Trophoblast cell (in vitro differentiated cells and primary cell): ENCODE measurements around the gene RFXANK.

ENCODE experiments used
- DNase-seq, 2 donors: peaks; one replicate each; pipeline ENCODE4 v3.0.0-alpha.2; 2016
- H2AFZ ChIP-seq: 2 replicates; pipeline ENCODE4 v1.6.1; 2013; ENCODE audit warnings: low read length, moderate library complexity, mild to moderate bottlenecking; ENCODE audit not compliant: insufficient read depth, poor library complexity
- H2AK5ac ChIP-seq: 2 replicates; pipeline ENCODE4 v1.6.1; 2013; ENCODE audit warnings: mild to moderate bottlenecking, low read length
- H2BK120ac ChIP-seq: 2 replicates; pipeline ENCODE4 v1.6.1; 2013; ENCODE audit warnings: low read length, mild to moderate bottlenecking, moderate library complexity; ENCODE audit not compliant: insufficient read depth, poor library complexity
- H2BK12ac ChIP-seq: 2 replicates; pipeline ENCODE4 v1.6.1; 2013; ENCODE audit warnings: mild to moderate bottlenecking, low read length, moderate library complexity
- H2BK5ac ChIP-seq: 2 replicates; pipeline ENCODE4 v1.6.1; 2013; ENCODE audit warnings: low read length, low read depth, moderate library complexity, mild to moderate bottlenecking; ENCODE audit not compliant: poor library complexity
- H3K14ac ChIP-seq: 2 replicates; pipeline ENCODE4 v1.6.1; 2013; ENCODE audit warnings: mild to moderate bottlenecking, low read length
- H3K18ac ChIP-seq: 2 replicates; pipeline ENCODE4 v1.6.1; 2013; ENCODE audit warnings: mild to moderate bottlenecking, low read length
- H3K23ac ChIP-seq: 2 replicates; pipeline ENCODE4 v1.6.1; 2013; ENCODE audit warnings: low read length
- H3K27ac ChIP-seq: 2 replicates; pipeline ENCODE4 v1.5.1; 2013; ENCODE audit warnings: low read depth, mild to moderate bottlenecking, inconsistent platforms, low read length, moderate library complexity
- H3K27me3 ChIP-seq: 2 replicates; pipeline ENCODE4 v1.6.1; 2013; ENCODE audit warnings: inconsistent platforms, mild to moderate bottlenecking, low read length, moderate library complexity; ENCODE audit not compliant: insufficient read depth
- H3K36me3 ChIP-seq, 2 experiments: 1 replicate in 1 of 2; 2 replicates in 1 of 2; pipeline ENCODE4 v1.6.1; 2013; ENCODE audit warnings: low read length in 2 of 2, mild to moderate bottlenecking in 2 of 2, moderate library complexity in 1 of 2; ENCODE audit not compliant: insufficient read depth in 2 of 2, control insufficient read depth in 1 of 2
- H3K4ac ChIP-seq: 2 replicates; pipeline ENCODE4 v1.6.1; 2013; ENCODE audit warnings: low read depth, mild to moderate bottlenecking, low read length, moderate library complexity
- H3K4me1 ChIP-seq, 2 experiments: 1 replicate in 1 of 2; 2 replicates in 1 of 2; pipeline ENCODE4 v1.6.1; 2013; ENCODE audit warnings: low read length in 2 of 2, mild to moderate bottlenecking in 2 of 2, moderate library complexity in 1 of 2; ENCODE audit not compliant: insufficient read depth in 2 of 2, control insufficient read depth in 1 of 2
- H3K4me2 ChIP-seq: 2 replicates; pipeline ENCODE4 v1.6.1; 2013; ENCODE audit warnings: inconsistent platforms, mild to moderate bottlenecking, low read length, moderate library complexity
- H3K4me3 ChIP-seq: 2 replicates; pipeline ENCODE4 v1.5.1; 2013; ENCODE audit warnings: mild to moderate bottlenecking, low read depth, low read length, inconsistent platforms
- H3K79me1 ChIP-seq: one replicate; pipeline ENCODE4 v1.6.1; 2013; ENCODE audit warnings: low read length
- H3K79me2 ChIP-seq: 2 replicates; pipeline ENCODE4 v1.6.1; 2013; ENCODE audit warnings: low read length, mild to moderate bottlenecking; ENCODE audit not compliant: control insufficient read depth, insufficient read depth, poor library complexity
- H3K9ac ChIP-seq: 2 replicates; pipeline ENCODE4 v1.6.1; 2013; ENCODE audit warnings: mild to moderate bottlenecking, low read length
- H3K9me3 ChIP-seq: 2 replicates; pipeline ENCODE4 v1.6.1; 2013; ENCODE audit warnings: low read depth, mild to moderate bottlenecking, control low read depth, inconsistent platforms, low read length; ENCODE audit not compliant: insufficient read depth
- H4K12ac ChIP-seq: 2 replicates; pipeline ENCODE4 v1.6.1; 2013; ENCODE audit warnings: low read depth, mild to moderate bottlenecking, low read length, moderate library complexity
- H4K8ac ChIP-seq: 2 replicates; pipeline ENCODE4 v1.6.1; 2013; ENCODE audit warnings: low read depth, mild to moderate bottlenecking, low read length, moderate library complexity
- H4K91ac ChIP-seq: one replicate; pipeline ENCODE4 v1.6.1; 2013; ENCODE audit warnings: low read depth, mild to moderate bottlenecking, low read length, moderate library complexity
- WGBS: extraction: QIAGEN DNeasy Blood & Tissue Kit; methylation state at CpG from one replicate; pipeline ENCODE4 v1.1.7; 2013; ENCODE audit warnings: missing lambda C conversion rate; ENCODE audit not compliant: insufficient read length, insufficient coverage; ENCODE audit errors: extremely low coverage; 5-methylcytosine and 5-hydroxymethylcytosine counted together

RFXANK gene

GRCh38 chr19:19165396-19165795, 26.7 kb upstream of the RFXANK start:
- no peak overlapping the region for H3K14ac ChIP-seq
- H2BK5ac ChIP-seq = no peak overlapping the region
- no peak overlapping the region for H3K4me3 ChIP-seq
- no peak overlapping the region for H2BK120ac ChIP-seq
- H3K23ac ChIP-seq = no peak overlapping the region
- H2AK5ac ChIP-seq = no peak overlapping the region
- H3K9ac ChIP-seq = no peak overlapping the region
- H3K79me2 ChIP-seq = no peaks in the 10 kb centered on the region
- no peaks in the 10 kb centered on the region for H3K27me3 ChIP-seq
- H2AFZ ChIP-seq = no peak overlapping the region
- no peak overlapping the region for H3K18ac ChIP-seq
- no peak overlapping the region for H2BK12ac ChIP-seq
- H3K36me3 ChIP-seq = no peaks in the 10 kb centered on the region
- H4K91ac ChIP-seq = no peak overlapping the region
- WGBS = no CpG with 5 or more reads among the region's 1 CpG
- no peak overlapping the region for H3K27ac ChIP-seq
- H3K79me1 ChIP-seq = no peaks in the 10 kb centered on the region
- H4K12ac ChIP-seq = no peak overlapping the region
- H3K9me3 ChIP-seq = no peaks in the 10 kb centered on the region
- DNase-seq = no peak
- no peak overlapping the region for H3K4me2 ChIP-seq
- H4K8ac ChIP-seq = no peak overlapping the region
- no peak overlapping the region for H3K4ac ChIP-seq
- peaks cover 0 to 4% of the 10 kb centered on the region in 2 experiments for H3K4me1 ChIP-seq

DNA sequence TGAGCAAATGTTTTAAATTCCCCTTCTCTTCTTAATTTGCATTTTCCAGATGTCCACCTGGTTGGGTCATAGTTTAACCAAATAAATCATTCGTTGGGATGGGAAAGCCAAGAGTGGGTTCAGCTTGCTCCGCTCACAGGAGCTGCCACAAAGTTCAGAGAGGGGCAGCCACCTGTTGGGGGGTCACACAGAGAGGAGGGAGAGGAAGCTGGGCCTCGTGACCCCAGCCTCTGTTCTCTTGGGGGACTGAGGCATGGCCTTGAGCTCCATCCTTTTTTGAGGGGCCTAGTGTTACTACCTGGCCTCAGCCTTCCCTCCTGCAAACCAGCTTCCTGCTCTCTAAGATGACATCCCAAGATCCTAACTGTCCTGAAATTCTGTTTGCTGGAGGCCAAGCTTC, 24.4 kb upstream of the RFXANK start:
- Histone ChIP-seq H2BK12ac (no peak overlapping the region), H3K27ac (no peak overlapping the region), H3K79me1 (no peaks in the 10 kb centered on the region), H3K14ac (no peak overlapping the region), H3K4ac (no peak overlapping the region), H4K91ac (no peak overlapping the region), H3K9ac (no peak overlapping the region), H3K79me2 (no peaks in the 10 kb centered on the region), H3K4me3 (no peak overlapping the region), H2BK5ac (no peak overlapping the region), H4K8ac (no peak overlapping the region), H3K9me3 (no peaks in the 10 kb centered on the region), H2AK5ac (no peak overlapping the region), H3K4me2 (no peak overlapping the region), H3K18ac (no peak overlapping the region), H3K27me3 (no peaks in the 10 kb centered on the region), H2BK120ac (no peak overlapping the region), H4K12ac (no peak overlapping the region), H3K36me3 (no peaks in the 10 kb centered on the region), H3K4me1 (peaks cover 0 to 5% of the 10 kb centered on the region in 2 experiments), H3K23ac (no peak overlapping the region), H2AFZ (no peak overlapping the region)
- WGBS = no CpG with 5 or more reads among the region's 3 CpGs
- no peak for DNase-seq

DNA sequence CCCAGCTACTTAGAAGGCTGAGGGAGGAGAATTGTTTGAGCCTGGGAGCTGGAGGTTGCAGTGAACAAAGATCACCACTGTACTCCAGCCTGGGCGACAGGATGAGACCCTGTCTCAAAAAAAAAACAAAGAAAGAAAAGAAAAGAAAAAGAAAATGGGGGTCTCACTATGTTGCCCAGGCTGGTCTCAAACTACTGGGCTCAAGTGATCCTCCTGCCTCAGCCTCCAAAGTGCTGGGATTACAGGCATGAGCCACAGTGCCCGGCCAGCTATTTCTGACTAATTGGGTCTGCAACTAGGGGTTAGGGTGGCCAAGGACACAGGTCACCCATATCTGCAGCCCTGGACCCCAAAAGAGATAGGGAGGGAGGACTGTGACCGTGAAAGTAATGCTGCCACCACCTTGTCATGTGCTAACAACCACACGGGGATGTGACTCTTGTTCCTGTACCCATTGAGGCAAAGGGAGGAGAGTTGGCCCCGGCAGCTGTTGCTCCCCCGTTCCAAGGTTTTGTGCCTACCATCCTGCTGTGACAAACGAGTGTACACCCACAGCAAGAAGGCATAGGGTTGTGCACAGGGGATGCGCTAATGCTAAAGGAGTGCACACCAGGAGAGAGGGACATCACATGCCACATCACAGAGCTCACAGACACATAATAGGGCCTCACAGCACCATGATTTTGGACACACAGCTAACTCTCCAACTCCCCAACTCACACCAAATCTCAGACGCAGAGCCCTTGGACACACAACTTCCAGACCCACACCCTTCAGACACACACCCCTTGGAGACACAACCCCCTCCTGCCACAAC, 22.6 kb upstream of the RFXANK start:
- H3K27ac ChIP-seq = no peak overlapping the region
- H3K36me3 ChIP-seq = no peaks in the 10 kb centered on the region
- no peak overlapping the region for H3K4me3 ChIP-seq
- no peak overlapping the region for H4K12ac ChIP-seq
- WGBS = no CpG with 5 or more reads among the region's 9 CpGs
- no peak overlapping the region for H2BK5ac ChIP-seq
- no peak overlapping the region for H2AK5ac ChIP-seq
- no peak overlapping the region for H3K18ac ChIP-seq
- no peak overlapping the region for H3K23ac ChIP-seq
- H3K4me1 ChIP-seq = peaks cover 0 to 5% of the 10 kb centered on the region in 2 experiments
- no peak overlapping the region for H2BK120ac ChIP-seq
- no peak overlapping the region for H3K14ac ChIP-seq
- DNase-seq = no peak
- H3K4me2 ChIP-seq = peak overlapping the region; percentile 46
- no peaks in the 10 kb centered on the region for H3K79me1 ChIP-seq
- H3K79me2 ChIP-seq = no peaks in the 10 kb centered on the region
- no peak overlapping the region for H3K4ac ChIP-seq
- H3K9me3 ChIP-seq = no peaks in the 10 kb centered on the region
- no peak overlapping the region for H2AFZ ChIP-seq
- H3K9ac ChIP-seq = no peak overlapping the region
- no peak overlapping the region for H2BK12ac ChIP-seq
- no peaks in the 10 kb centered on the region for H3K27me3 ChIP-seq
- no peak overlapping the region for H4K91ac ChIP-seq
- H4K8ac ChIP-seq = no peak overlapping the region

GRCh38 chr19:19170053-19170872, 21.8 kb upstream of the RFXANK start, which contains the start of gene MEF2B:
MEF2B (minus strand) TSS chr19:19170263; CDS start chr19:19150735, 19,528 bp downstream.
- H3K27ac ChIP-seq = no peak within 1 kb of the TSS
- H3K4ac ChIP-seq = no peak within 1 kb of the TSS
- no peak within 1 kb of the TSS for H4K91ac ChIP-seq
- H3K4me1 ChIP-seq = peaks cover 0 to 5% of the 10 kb centered on the region in 2 experiments
- H4K12ac ChIP-seq = no peak within 1 kb of the TSS
- no peak within 1 kb of the TSS for H3K23ac ChIP-seq
- H3K79me2 ChIP-seq = no peaks in the 10 kb centered on the region
- H3K27me3 ChIP-seq = no peaks in the 10 kb centered on the region
- no peaks in the 10 kb centered on the region for H3K79me1 ChIP-seq
- H3K4me3 ChIP-seq = no peak within 1 kb of the TSS
- H3K14ac ChIP-seq = no peak within 1 kb of the TSS
- H3K18ac ChIP-seq = no peak within 1 kb of the TSS
- peak within 1 kb of the TSS; percentile 46 for H3K4me2 ChIP-seq
- H2BK5ac ChIP-seq = no peak within 1 kb of the TSS
- no CpG with 5 or more reads among the region's 56 CpGs for WGBS
- no peak within 1 kb of the TSS for H2AFZ ChIP-seq
- H4K8ac ChIP-seq = no peak within 1 kb of the TSS
- H3K9me3 ChIP-seq = no peaks in the 10 kb centered on the region
- peak; percentile 61 to 72 for DNase-seq
- no peak within 1 kb of the TSS for H3K9ac ChIP-seq
- no peaks in the 10 kb centered on the region for H3K36me3 ChIP-seq
- H2BK120ac ChIP-seq = no peak within 1 kb of the TSS
- H2AK5ac ChIP-seq = no peak within 1 kb of the TSS
- no peak within 1 kb of the TSS for H2BK12ac ChIP-seq
